SK-N-SH (cell line): Measurements from ENCODE around the gene C19orf53.

ENCODE experiments used
- CTCF ChIP-seq: fragments of 200-600 bp; sonication (generic); IDR thresholded peaks from 2 replicates; pipeline ENCODE4 v1.6.1; 2017; ENCODE audit warnings: antibody characterized with exemption, mild to moderate bottlenecking, moderate library complexity
- ELF1 ChIP-seq: IDR thresholded peaks from 2 replicates; pipeline ENCODE4 v1.4.0; 2012
- EP300 ChIP-seq, 2 experiments: IDR thresholded peaks; 2 replicates each; pipeline versions ENCODE4 v1.4.0 to v1.6.1; 2012; ENCODE audit warnings: borderline replicate concordance in 1 of 2, low read depth in 1 of 2, low read length in 1 of 2
- FOXJ3 ChIP-seq: sonication (generic); formaldehyde crosslinking; IDR thresholded peaks from 2 replicates; pipeline ENCODE4 v1.5.1; 2020; ENCODE audit warnings: mild to moderate bottlenecking, missing genetic modification reagents
- NRF1 ChIP-seq: IDR thresholded peaks from 2 replicates; pipeline ENCODE4 v1.6.1; 2012; ENCODE audit warnings: low read depth, mild to moderate bottlenecking, low read length
- POLR2AphosphoS5 ChIP-seq: IDR thresholded peaks from 2 replicates; pipeline ENCODE4 v1.6.1; 2012; ENCODE audit warnings: low read depth, low read length
- RAD21 ChIP-seq: IDR thresholded peaks from 2 replicates; pipeline ENCODE4 v1.6.1; 2012; ENCODE audit warnings: mild to moderate bottlenecking, low read length
- TEAD4 ChIP-seq: IDR thresholded peaks from 2 replicates; pipeline ENCODE4 v1.4.0; 2012; ENCODE audit warnings: mild to moderate bottlenecking, borderline replicate concordance; ENCODE audit not compliant: insufficient read depth
- USF1 ChIP-seq: IDR thresholded peaks from 2 replicates; pipeline ENCODE4 v1.4.0; 2012; ENCODE audit warnings: low read depth, borderline replicate concordance
- TF ChIP-seq, protein P1 (sequence below): fragments of 150-350 bp; IDR thresholded peaks from 2 replicates; pipeline ENCODE4 v1.6.1; 2017; ENCODE audit warnings: antibody characterized with exemption, low read length, low read depth, borderline replicate concordance

DNA sequence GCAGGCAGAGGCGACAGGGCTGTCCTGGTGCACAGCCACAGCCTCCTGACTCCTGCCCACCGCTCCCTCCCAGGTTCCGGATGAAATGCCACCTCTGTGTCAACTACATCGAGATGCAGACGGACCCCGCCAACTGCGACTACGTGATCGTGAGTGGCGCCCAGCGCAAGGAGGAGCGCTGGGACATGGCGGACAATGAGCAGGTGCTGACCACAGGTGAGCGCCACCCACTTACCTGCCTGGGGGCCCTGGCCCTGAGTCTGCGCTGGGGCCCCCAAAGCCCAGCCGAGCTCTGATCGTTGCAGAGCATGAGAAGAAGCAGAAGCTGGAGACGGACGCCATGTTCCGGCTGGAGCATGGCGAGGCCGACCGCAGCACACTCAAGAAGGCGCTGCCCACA is 15.5 kb upstream of the C19orf53 start:
- TF ChIP-seq NRF1 = no peak
- TF ChIP-seq CTCF = no peak
- TF ChIP-seq TEAD4 = no peak
- TF ChIP-seq FOXJ3 (CRISPR knock-in tag) = no peak
- no peak for TF ChIP-seq ELF1
- TF ChIP-seq EP300 (IDR thresholded peaks at IDR 0.05; ENCODE audit: borderline replicate concordance in 1 of 2, low read depth in 1 of 2, low read length in 1 of 2) = no peak
- no peak for TF ChIP-seq POLR2AphosphoS5
- no peak for TF ChIP-seq RAD21
- no peak for TF ChIP-seq USF1
- TF ChIP-seq, protein P1, sequence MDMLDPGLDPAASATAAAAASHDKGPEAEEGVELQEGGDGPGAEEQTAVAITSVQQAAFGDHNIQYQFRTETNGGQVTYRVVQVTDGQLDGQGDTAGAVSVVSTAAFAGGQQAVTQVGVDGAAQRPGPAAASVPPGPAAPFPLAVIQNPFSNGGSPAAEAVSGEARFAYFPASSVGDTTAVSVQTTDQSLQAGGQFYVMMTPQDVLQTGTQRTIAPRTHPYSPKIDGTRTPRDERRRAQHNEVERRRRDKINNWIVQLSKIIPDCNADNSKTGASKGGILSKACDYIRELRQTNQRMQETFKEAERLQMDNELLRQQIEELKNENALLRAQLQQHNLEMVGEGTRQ = no peak
